GM18873 (cell line): ENCODE data around the gene ARHGAP44.

ENCODE experiments used
- ATAC-seq: cut with Tn5 transposase; IDR thresholded peaks from one replicate; pipeline ENCODE4 v1.9.1; 2021; ENCODE audit warnings: mild to moderate bottlenecking, moderate library complexity, moderate number of reproducible peaks; ENCODE audit not compliant: unreplicated experiment, low FRiP score

ARHGAP44 gene

GRCh38 chr17:12789481-12790248 is at the start of gene ARHGAP44:
ARHGAP44 (plus strand) TSS chr17:12789498; CDS start chr17:12789839, 341 bp downstream.
- ATAC-seq: peak; percentile 64

- ATAC-seq: no peak
Measured at GRCh38 chr17:12739500-12739899, 49.8 kb upstream of the ARHGAP44 start.

- no peak for ATAC-seq
Measured at GRCh38 chr17:12743046-12743445, 46.3 kb upstream of the ARHGAP44 start.

- ATAC-seq: no peak
Measured at GRCh38 chr17:12744298-12744697, 45.0 kb upstream of the ARHGAP44 start.

GRCh38 chr17:12744786-12745185 is 44.5 kb upstream of the ARHGAP44 start:
- no peak for ATAC-seq

GRCh38 chr17:12745486-12745885 is 43.8 kb upstream of the ARHGAP44 start:
- ATAC-seq: no peak

GRCh38 chr17:12756786-12757185 is 32.5 kb upstream of the ARHGAP44 start:
- no peak for ATAC-seq

GRCh38 chr17:12759090-12759489 is 30.2 kb upstream of the ARHGAP44 start:
- no peak for ATAC-seq

GRCh38 chr17:12765548-12765947 is 23.8 kb upstream of the ARHGAP44 start:
- ATAC-seq: no peak

- ATAC-seq: no peak
Measured at GRCh38 chr17:12768255-12768654, 21.0 kb upstream of the ARHGAP44 start.

- ATAC-seq: no peak
Measured at GRCh38 chr17:12769981-12770380, 19.3 kb upstream of the ARHGAP44 start.

- no peak for ATAC-seq
Measured at GRCh38 chr17:12773153-12773552, 16.1 kb upstream of the ARHGAP44 start.

- peak; percentile 84 for ATAC-seq
Measured at GRCh38 chr17:12789075-12789480, 220 bp upstream of the ARHGAP44 start.

GRCh38 chr17:12790249-12791106 is 1.2 kb downstream of the ARHGAP44 start:
- no peak for ATAC-seq

GRCh38 chr17:12794919-12795532 is 5.7 kb downstream of the ARHGAP44 start:
- ATAC-seq: no peak

GRCh38 chr17:12800855-12801365 is 11.6 kb downstream of the ARHGAP44 start:
- ATAC-seq: peak; percentile 55

GRCh38 chr17:12806630-12807029 is 17.3 kb downstream of the ARHGAP44 start:
- no peak for ATAC-seq

GRCh38 chr17:12808723-12809122 is 19.4 kb downstream of the ARHGAP44 start:
- ATAC-seq: no peak

GRCh38 chr17:12812877-12813276 is 23.6 kb downstream of the ARHGAP44 start:
- no peak for ATAC-seq

GRCh38 chr17:12813664-12814063 is 24.4 kb downstream of the ARHGAP44 start:
- ATAC-seq: no peak

GRCh38 chr17:12814718-12815117 is 25.4 kb downstream of the ARHGAP44 start:
- no peak for ATAC-seq
